Hepatocyte (in vitro differentiated cells): Measurements from ENCODE around the gene CORO7. TPM values are rescaled to one million over a fixed set of nuclear protein-coding genes. Genes with fewer than 3 reads are reported as not detected.

Source experiments
- DNase-seq: peaks from one replicate; pipeline ENCODE4 v3.0.0-alpha.2; 2016; ENCODE audit warnings: low spot score
- H2AFZ ChIP-seq: fragments of 200-600 bp; sonication (generic); 2 replicates; pipeline ENCODE4 v1.6.0; 2016; ENCODE audit warnings: antibody characterized with exemption, mild to moderate bottlenecking
- H3K27ac ChIP-seq: fragments of 200-600 bp; sonication (generic); 2 replicates; pipeline ENCODE4 v1.5.1; 2016; ENCODE audit warnings: mild to moderate bottlenecking
- H3K27me3 ChIP-seq: fragments of 200-600 bp; sonication (generic); 2 replicates; pipeline ENCODE4 v1.6.1; 2016
- H3K36me3 ChIP-seq: fragments of 200-600 bp; sonication (generic); replicated peaks from 2 replicates; pipeline ENCODE4 v1.5.1; 2016; ENCODE audit warnings: low read depth; ENCODE audit not compliant: insufficient read depth
- H3K4me1 ChIP-seq: fragments of 200-600 bp; sonication (generic); 2 replicates; pipeline ENCODE4 v1.5.1; 2016; ENCODE audit warnings: mild to moderate bottlenecking, moderate library complexity; ENCODE audit not compliant: insufficient read depth
- H3K4me2 ChIP-seq: fragments of 200-600 bp; sonication (generic); 2 replicates; pipeline ENCODE4 v1.6.0; 2016
- H3K4me3 ChIP-seq: fragments of 200-600 bp; sonication (generic); 2 replicates; pipeline ENCODE4 v1.5.1; 2016; ENCODE audit warnings: mild to moderate bottlenecking
- H3K79me2 ChIP-seq: fragments of 200-600 bp; sonication (generic); 2 replicates; pipeline ENCODE4 v1.6.0; 2017; ENCODE audit warnings: mild to moderate bottlenecking
- H3K9me2 ChIP-seq: fragments of 200-600 bp; sonication (generic); replicated peaks from 2 replicates; pipeline ENCODE4 v1.6.0; 2017; ENCODE audit warnings: mild to moderate bottlenecking; ENCODE audit not compliant: insufficient read depth
- H3K9me3 ChIP-seq: fragments of 200-600 bp; sonication (generic); 2 replicates; pipeline ENCODE4 v1.5.1; 2016; ENCODE audit warnings: low read depth, mild to moderate bottlenecking
- H4K20me1 ChIP-seq: fragments of 200-600 bp; sonication (generic); 2 replicates; pipeline ENCODE4 v1.6.0; 2016; ENCODE audit warnings: mild to moderate bottlenecking; ENCODE audit not compliant: insufficient read depth, poor library complexity, severe bottlenecking
- EZH2 ChIP-seq: fragments of 200-600 bp; sonication (generic); IDR thresholded peaks from 2 replicates; pipeline ENCODE4 v1.6.1; 2016; ENCODE audit warnings: antibody characterized with exemption, mild to moderate bottlenecking, borderline replicate concordance
- EZH2phosphoT487 ChIP-seq: fragments of 200-600 bp; sonication (generic); IDR thresholded peaks from one replicate; pipeline ENCODE4 v1.6.1; 2018; ENCODE audit warnings: antibody characterized with exemption, mild to moderate bottlenecking, low read depth, moderate library complexity; ENCODE audit not compliant: unreplicated experiment, severe bottlenecking
- WGBS: methylation state at CpG from one replicate; pipeline ENCODE4 v1.1.6; 2016; ENCODE audit warnings: low lambda C conversion rate; ENCODE audit errors: missing lambda C conversion rate; 5-methylcytosine and 5-hydroxymethylcytosine counted together
- polyA plus RNA-seq: library from polyadenylated mRNA; unstranded; fragments of >200 nt; fragmentation: Nextera tagmentation; extraction: Ambion mirVana; gene quantifications from 2 replicates; pipeline ENCODE4 v1.2.1, GENCODE V29; 2016
- total RNA-seq: library from RNA; depleted of rRNA; stranded (reverse); fragments of >200 nt; gene quantifications from 2 replicates; pipeline ENCODE4 v1.2.3, GENCODE V29; 2014
- TF ChIP-seq, protein P1 (sequence below): fragments of 200-600 bp; sonication (generic); IDR thresholded peaks from 2 replicates; pipeline ENCODE4 v1.5.1; 2016; ENCODE audit warnings: antibody characterized with exemption, mild to moderate bottlenecking; ENCODE audit not compliant: poor library complexity

Gene CORO7
- total and polyA plus RNA-seq, 2 experiments from 2014 or later, result 18.2 to 33.3 TPM

DNA sequence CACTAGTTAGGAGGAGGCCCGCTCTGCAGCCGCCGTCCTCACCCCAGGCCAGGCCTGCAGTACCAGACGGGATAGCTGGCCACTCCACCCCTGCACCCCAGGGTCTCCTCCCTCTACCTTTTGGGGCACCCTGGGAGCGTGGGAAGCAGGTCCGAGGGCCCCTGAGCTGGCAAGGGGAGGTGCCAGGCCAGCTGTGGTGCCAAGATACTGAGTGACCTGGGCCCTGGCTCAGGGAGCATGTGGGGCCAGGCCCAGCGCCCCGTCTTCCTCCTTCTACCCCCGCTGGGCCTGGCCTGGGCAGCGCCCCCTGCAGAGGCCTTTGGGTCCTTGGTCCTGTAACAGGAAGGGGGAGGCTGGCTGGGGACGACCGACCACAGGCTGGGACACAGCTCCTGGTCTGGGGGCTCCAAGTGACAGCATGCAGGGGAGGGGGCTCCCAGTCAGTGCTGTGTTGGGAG is 78.2 kb downstream of the CORO7 start:
- Histone ChIP-seq H4K20me1 (peaks cover 13% of the 10 kb centered on the region), H3K4me2 (no peak overlapping the region), H2AFZ (no peak overlapping the region), H3K27me3 (no peaks in the 10 kb centered on the region), H3K9me3 (no peaks in the 10 kb centered on the region), H3K4me3 (no peak overlapping the region), H3K79me2 (peaks cover 30% of the 10 kb centered on the region), H3K36me3 (no peaks in the 10 kb centered on the region), H3K27ac (no peak overlapping the region), H3K9me2 (no peaks in the 10 kb centered on the region), H3K4me1 (peaks cover 18% of the 10 kb centered on the region)
- peak; percentile 8 for DNase-seq
- TF ChIP-seq EZH2 (no peak), EZH2phosphoT487 (no peak)
- TF ChIP-seq, protein P1, sequence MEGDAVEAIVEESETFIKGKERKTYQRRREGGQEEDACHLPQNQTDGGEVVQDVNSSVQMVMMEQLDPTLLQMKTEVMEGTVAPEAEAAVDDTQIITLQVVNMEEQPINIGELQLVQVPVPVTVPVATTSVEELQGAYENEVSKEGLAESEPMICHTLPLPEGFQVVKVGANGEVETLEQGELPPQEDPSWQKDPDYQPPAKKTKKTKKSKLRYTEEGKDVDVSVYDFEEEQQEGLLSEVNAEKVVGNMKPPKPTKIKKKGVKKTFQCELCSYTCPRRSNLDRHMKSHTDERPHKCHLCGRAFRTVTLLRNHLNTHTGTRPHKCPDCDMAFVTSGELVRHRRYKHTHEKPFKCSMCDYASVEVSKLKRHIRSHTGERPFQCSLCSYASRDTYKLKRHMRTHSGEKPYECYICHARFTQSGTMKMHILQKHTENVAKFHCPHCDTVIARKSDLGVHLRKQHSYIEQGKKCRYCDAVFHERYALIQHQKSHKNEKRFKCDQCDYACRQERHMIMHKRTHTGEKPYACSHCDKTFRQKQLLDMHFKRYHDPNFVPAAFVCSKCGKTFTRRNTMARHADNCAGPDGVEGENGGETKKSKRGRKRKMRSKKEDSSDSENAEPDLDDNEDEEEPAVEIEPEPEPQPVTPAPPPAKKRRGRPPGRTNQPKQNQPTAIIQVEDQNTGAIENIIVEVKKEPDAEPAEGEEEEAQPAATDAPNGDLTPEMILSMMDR, result no peak
- WGBS, result 89% methylated on average over 12 of the region's 12 CpGs

DNA sequence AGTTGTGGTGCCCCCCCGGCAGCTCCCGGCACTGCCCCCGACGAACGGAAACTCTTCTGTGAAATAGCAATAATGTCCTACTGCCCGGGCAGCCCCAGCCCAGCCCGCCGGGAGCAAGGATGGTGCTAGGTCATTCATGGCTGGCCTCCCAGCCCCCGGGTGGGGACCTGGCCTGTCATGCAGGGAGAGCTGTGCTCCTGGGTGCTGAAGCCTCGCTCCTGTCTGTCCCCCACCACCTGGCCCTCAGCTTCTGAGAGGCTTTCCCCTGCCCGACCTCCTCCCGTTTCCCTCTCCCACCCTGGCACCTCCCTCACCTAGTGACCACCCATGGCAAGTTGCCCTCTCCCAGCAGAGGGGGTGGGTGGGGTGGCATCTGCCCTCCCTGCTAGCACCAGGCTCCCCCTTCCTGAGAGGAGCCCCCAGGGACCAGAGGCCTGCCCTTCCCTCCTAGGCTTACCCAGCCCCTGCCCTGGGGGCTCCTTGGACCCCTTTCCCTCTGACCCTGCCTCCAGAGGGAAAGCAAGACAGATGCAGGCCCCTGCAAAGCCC is 78.8 kb downstream of the CORO7 start:
- Histone ChIP-seq H3K36me3 (no peaks in the 10 kb centered on the region), H3K27me3 (no peaks in the 10 kb centered on the region), H2AFZ (no peak overlapping the region), H3K9me2 (no peaks in the 10 kb centered on the region), H3K79me2 (peaks cover 30% of the 10 kb centered on the region), H3K9me3 (no peaks in the 10 kb centered on the region), H3K4me2 (no peak overlapping the region), H4K20me1 (peaks cover 13% of the 10 kb centered on the region), H3K4me3 (no peak overlapping the region), H3K27ac (no peak overlapping the region), H3K4me1 (peaks cover 18% of the 10 kb centered on the region)
- TF ChIP-seq EZH2, result no peak
- no peak for TF ChIP-seq EZH2phosphoT487
- TF ChIP-seq, protein P1, result no peak
- no peak for DNase-seq
- whole genome bisulfite sequencing, result 95% methylated on average over 9 of the region's 12 CpGs

DNA sequence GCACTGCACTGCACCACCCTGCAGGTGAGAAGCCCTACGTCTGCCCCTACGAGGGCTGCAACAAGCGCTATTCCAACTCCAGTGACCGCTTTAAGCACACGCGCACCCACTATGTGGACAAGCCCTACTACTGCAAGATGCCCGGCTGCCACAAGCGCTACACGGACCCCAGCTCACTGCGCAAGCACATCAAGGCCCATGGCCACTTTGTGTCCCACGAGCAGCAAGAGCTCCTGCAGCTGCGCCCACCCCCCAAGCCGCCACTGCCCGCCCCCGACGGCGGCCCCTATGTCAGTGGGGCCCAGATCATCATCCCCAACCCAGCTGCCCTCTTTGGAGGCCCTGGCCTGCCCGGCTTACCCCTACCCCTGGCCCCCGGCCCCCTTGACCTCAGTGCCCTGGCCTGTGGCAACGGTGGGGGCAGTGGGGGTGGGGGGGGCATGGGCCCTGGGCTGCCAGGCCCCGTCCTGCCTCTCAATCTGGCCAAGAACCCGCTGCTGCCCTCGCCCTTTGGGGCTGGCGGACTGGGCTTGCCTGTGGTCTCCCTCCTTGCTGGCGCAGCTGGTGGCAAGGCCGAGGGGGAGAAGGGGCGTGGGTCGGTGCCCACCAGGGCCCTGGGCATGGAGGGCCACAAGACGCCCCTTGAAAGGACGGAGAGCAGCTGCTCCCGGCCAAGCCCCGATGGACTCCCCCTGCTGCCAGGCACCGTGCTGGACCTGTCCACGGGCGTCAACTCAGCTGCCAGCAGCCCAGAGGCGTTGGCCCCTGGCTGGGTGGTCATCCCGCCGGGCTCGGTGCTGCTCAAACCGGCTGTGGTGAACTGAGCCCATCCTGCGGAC is 79.5 kb downstream of the CORO7 start:
- no peak for DNase-seq
- Histone ChIP-seq H3K27ac (no peak overlapping the region), H3K4me1 (peaks cover 18% of the 10 kb centered on the region), H3K4me2 (no peak overlapping the region), H3K27me3 (no peaks in the 10 kb centered on the region), H3K79me2 (peaks cover 30% of the 10 kb centered on the region), H3K9me2 (no peaks in the 10 kb centered on the region), H3K9me3 (no peaks in the 10 kb centered on the region), H2AFZ (no peak overlapping the region), H3K4me3 (no peak overlapping the region), H3K36me3 (no peaks in the 10 kb centered on the region), H4K20me1 (peaks cover 17% of the 10 kb centered on the region)
- 93% methylated on average over 29 of the region's 41 CpGs for WGBS
- no peak for TF ChIP-seq EZH2
- TF ChIP-seq, protein P1, result no peak
- no peak for TF ChIP-seq EZH2phosphoT487
